ENCODE results near the gene C9orf43. TPM values are rescaled to one million over a fixed set of nuclear protein-coding genes. Genes with fewer than 3 reads are reported as not detected.

Gene C9orf43
- total and polyA plus RNA-seq, 10 of the 15 experiments (the other 5 are each of a cell fraction or from before 2014, with no cell fraction given), result 0.08 to 0.79 (median 0.55) TPM

- TF ChIP-seq USF2 (IDR thresholded peaks at IDR 0.05; ENCODE audit: borderline replicate concordance, low read depth, low read length) (no peak), ZBED1 (IDR thresholded peaks at IDR 0.05; ENCODE audit: borderline replicate concordance) (no peak), CREB1 (IDR thresholded peaks at IDR 0.05; ENCODE audit: low read depth) (peak; percentile 76), RAD51 (IDR thresholded peaks at IDR 0.05) (no peak), MXI1 (IDR thresholded peaks at IDR 0.05; ENCODE audit: low read depth, low read length) (0 out of 2 replicates have a peak, but pooled peaks have one; percentile 18), JUNB (IDR thresholded peaks at IDR 0.05) (no peak), TBL1XR1 (IDR thresholded peaks at IDR 0.05; ENCODE audit: low read depth, low read length) (0 out of 2 replicates have a peak, but pooled peaks have one; percentile 28), REST (IDR thresholded peaks at IDR 0.05; ENCODE audit: low read depth, low read length) (no peak), SKIL (IDR thresholded peaks at IDR 0.05; ENCODE audit: low read depth, poor library complexity, severe bottlenecking) (no peak), MTA3 (IDR thresholded peaks at IDR 0.05; ENCODE audit: borderline replicate concordance, low read length) (no peak), ZNF207 (IDR thresholded peaks at IDR 0.05; ENCODE audit: borderline replicate concordance) (peak; percentile 49; the same call in 1 of the 2 replicates), MYB (IDR thresholded peaks at IDR 0.05; ENCODE audit: borderline replicate concordance, low read depth, low read length) (0 out of 2 replicates have a peak, but pooled peaks have one; percentile 29), SMAD1 (IDR thresholded peaks at IDR 0.05; ENCODE audit: low read depth, partially characterized antibody) (no peak), STAT3 (IDR thresholded peaks at IDR 0.05; ENCODE audit: low read depth, low read length) (no peak), ELK1 (IDR thresholded peaks at IDR 0.05; ENCODE audit: low read depth, low read length) (peak; percentile 46; the same call in 1 of the 2 replicates), BHLHE40 (IDR thresholded peaks at IDR 0.05; ENCODE audit: borderline replicate concordance in 1 of 2, low read depth in 2 of 2, low read length in 1 of 2) (peak; percentile 17 to 61; a peak in 2 of 4 replicates), MTA2 (IDR thresholded peaks at IDR 0.05; ENCODE audit: low read depth) (0 out of 2 replicates have a peak, but pooled peaks have one; percentile 7), MEF2B (IDR thresholded peaks at IDR 0.05; ENCODE audit: partially characterized antibody, poor library complexity, severe bottlenecking) (peak; percentile 9), KDM1A (IDR thresholded peaks at IDR 0.05; ENCODE audit: borderline replicate concordance) (no peak), RAD21 (IDR thresholded peaks at IDR 0.05; ENCODE audit: insufficient read depth, low read depth, low read length) (peak; percentile 68)
These were observed 9.3 kb upstream of the C9orf43 start, which contains the start of gene ALAD (continued) for GRCh38 chr9:113401027-113401792.
